Measurements from ENCODE around the gene DNAL4.

DNAL4 gene

GRCh38 chr22:38756711-38757463 lies 37.1 kb downstream of the DNAL4 start:
- DNase-seq = peak; percentile 29

- peak; percentile 95 for DNase-seq
Measured at GRCh38 chr22:38755911-38756532, 37.9 kb downstream of the DNAL4 start, which contains the start of gene SUN2. Gene SUN2, minus strand, starts transcription at chr22:38755998. Its CDS starts 3,370 bp downstream, at chr22:38752628.

- peak; percentile 39 for DNase-seq
Measured at GRCh38 chr22:38755155-38755910, 38.6 kb downstream of the DNAL4 start.

GRCh38 chr22:38754751-38755154 lies 39.2 kb downstream of the DNAL4 start:
- no peak for DNase-seq

GRCh38 chr22:38753948-38754750 lies 39.8 kb downstream of the DNAL4 start:
- no peak for DNase-seq

GRCh38 chr22:38751422-38752346 lies 42.3 kb downstream of the DNAL4 start:
- peak; percentile 56 for DNase-seq

GRCh38 chr22:38751066-38751421 lies 42.9 kb downstream of the DNAL4 start:
- no peak for DNase-seq

- no peak for DNase-seq
Measured at GRCh38 chr22:38750638-38751037, 43.3 kb downstream of the DNAL4 start.

GRCh38 chr22:38750104-38750503 lies 43.8 kb downstream of the DNAL4 start:
- DNase-seq = no peak

GRCh38 chr22:38748487-38749136 lies 45.3 kb downstream of the DNAL4 start:
- no peak for DNase-seq

GRCh38 chr22:38745676-38746460 lies 48.1 kb downstream of the DNAL4 start:
- DNase-seq = no peak

- DNase-seq = no peak
Measured at GRCh38 chr22:38744981-38745380, 49.0 kb downstream of the DNAL4 start.

- no peak for DNase-seq
Measured at GRCh38 chr22:38742176-38742942, 51.6 kb downstream of the DNAL4 start.

- DNase-seq = no peak
Measured at GRCh38 chr22:38741576-38741975, 52.4 kb downstream of the DNAL4 start.

GRCh38 chr22:38741166-38741565 lies 52.8 kb downstream of the DNAL4 start:
- no peak for DNase-seq

- DNase-seq = no peak
Measured at GRCh38 chr22:38740754-38741153, 53.2 kb downstream of the DNAL4 start.

GRCh38 chr22:38740116-38740723 lies 53.7 kb downstream of the DNAL4 start:
- DNase-seq = no peak

- DNase-seq = no peak
Measured at GRCh38 chr22:38739300-38740055, 54.5 kb downstream of the DNAL4 start.
